ENCODE measurements around the gene LLGL1.

LLGL1 gene

GRCh38 chr17:18187226-18187625 is 38.2 kb upstream of the LLGL1 start:
- Mint-ChIP-seq H3K27ac (peak overlapping the region; percentile 98), H3K9me3 (no peaks in the 10 kb centered on the region), H3K36me3 (peaks cover 100% of the 10 kb centered on the region), H3K4me1 (peaks cover 64% of the 10 kb centered on the region), H3K4me3 (peak overlapping the region; percentile 76)
- ATAC-seq (no peak), DNase-seq (ENCODE audit: low spot score in 2 of 2) (no peak)

- Mint-ChIP-seq H3K36me3 (peaks cover 100% of the 10 kb centered on the region), H3K4me3 (peak overlapping the region; percentile 76), H3K4me1 (peaks cover 56% of the 10 kb centered on the region), H3K9me3 (no peaks in the 10 kb centered on the region), H3K27ac (peak overlapping the region; percentile 83)
- DNase-seq (ENCODE audit: low spot score in 2 of 2) (peak; percentile 24 to 67), ATAC-seq (peak; percentile 57)
These were observed 37.3 kb upstream of the LLGL1 start for GRCh38 chr17:18187821-18188761.

- H3K9me3 Mint-ChIP-seq: no peaks in the 10 kb centered on the region
- H3K27ac Mint-ChIP-seq: peak overlapping the region; percentile 54
- H3K4me3 Mint-ChIP-seq: peak overlapping the region; percentile 76
- peaks cover 75% of the 10 kb centered on the region for H3K4me1 Mint-ChIP-seq
- DNase-seq (ENCODE audit: low spot score in 2 of 2): no peak
- H3K36me3 Mint-ChIP-seq: peaks cover 100% of the 10 kb centered on the region
- ATAC-seq: no peak
These were observed 34.7 kb upstream of the LLGL1 start for GRCh38 chr17:18190628-18191235.

DNA sequence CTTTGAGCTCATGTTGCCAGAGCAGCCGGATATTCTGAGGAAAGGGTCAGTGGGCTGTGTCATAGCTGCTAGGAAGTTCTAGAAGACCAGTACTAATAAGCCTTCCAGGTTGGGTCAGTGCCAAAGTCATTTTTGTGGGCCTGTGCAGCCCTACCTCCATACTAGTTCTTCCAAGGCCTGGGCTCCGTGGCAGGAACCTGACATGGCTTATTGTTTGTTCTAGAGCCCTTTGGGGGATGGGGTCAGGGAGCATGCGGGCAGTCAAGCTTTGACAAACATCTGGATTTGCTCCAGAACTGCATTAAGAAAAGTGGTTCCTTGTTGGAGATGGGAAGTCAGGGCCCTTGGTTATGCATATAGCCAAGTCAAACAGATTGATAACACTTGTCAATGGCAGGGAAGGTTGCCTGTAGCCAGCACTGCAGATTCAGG is 34.2 kb upstream of the LLGL1 start:
- peak overlapping the region; percentile 76 for H3K4me3 Mint-ChIP-seq
- H3K4me1 Mint-ChIP-seq: peaks cover 69% of the 10 kb centered on the region
- DNase-seq (ENCODE audit: low spot score in 2 of 2): no peak
- H3K9me3 Mint-ChIP-seq: no peaks in the 10 kb centered on the region
- no peak for ATAC-seq
- H3K36me3 Mint-ChIP-seq: peaks cover 100% of the 10 kb centered on the region
- H3K27ac Mint-ChIP-seq: peak overlapping the region; percentile 54

- Mint-ChIP-seq H3K27ac (no peak overlapping the region), H3K36me3 (peaks cover 100% of the 10 kb centered on the region), H3K4me3 (peak overlapping the region; percentile 76), H3K4me1 (peaks cover 66% of the 10 kb centered on the region), H3K9me3 (no peaks in the 10 kb centered on the region)
- no peak for DNase-seq (ENCODE audit: low spot score in 2 of 2)
- ATAC-seq: no peak
These were observed 33.5 kb upstream of the LLGL1 start for GRCh38 chr17:18191967-18192366.

- Mint-ChIP-seq H3K36me3 (peaks cover 100% of the 10 kb centered on the region), H3K27ac (no peak overlapping the region), H3K9me3 (no peaks in the 10 kb centered on the region), H3K4me1 (peaks cover 70% of the 10 kb centered on the region), H3K4me3 (no peak overlapping the region)
- ATAC-seq: no peak
- no peak for DNase-seq (ENCODE audit: low spot score in 2 of 2)
These were observed 31.0 kb upstream of the LLGL1 start for GRCh38 chr17:18194394-18194793.

DNA sequence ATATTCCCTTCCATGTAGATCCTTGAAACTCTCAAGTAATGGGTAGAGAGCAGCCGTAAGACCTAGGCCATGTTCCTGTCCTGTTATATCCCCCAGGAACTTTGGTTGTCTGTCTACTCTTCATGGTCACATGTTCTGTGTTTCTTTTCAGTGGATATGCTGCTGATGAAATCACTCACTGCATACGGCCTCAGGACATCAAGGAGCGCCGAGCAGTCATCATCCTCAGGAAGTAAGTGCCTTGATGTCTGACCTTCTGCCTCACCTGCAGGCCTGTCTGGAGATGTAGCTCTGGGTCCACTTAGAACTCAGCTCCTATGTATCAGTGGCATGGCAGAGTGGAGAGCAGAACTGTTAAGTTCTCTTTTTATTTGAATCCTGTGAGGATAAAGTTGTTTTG is 30.6 kb upstream of the LLGL1 start:
- Mint-ChIP-seq H3K36me3 (peaks cover 100% of the 10 kb centered on the region), H3K27ac (no peak overlapping the region), H3K4me3 (no peak overlapping the region), H3K9me3 (no peaks in the 10 kb centered on the region), H3K4me1 (peaks cover 70% of the 10 kb centered on the region)
- DNase-seq (ENCODE audit: low spot score in 2 of 2): no peak
- no peak for ATAC-seq

DNA sequence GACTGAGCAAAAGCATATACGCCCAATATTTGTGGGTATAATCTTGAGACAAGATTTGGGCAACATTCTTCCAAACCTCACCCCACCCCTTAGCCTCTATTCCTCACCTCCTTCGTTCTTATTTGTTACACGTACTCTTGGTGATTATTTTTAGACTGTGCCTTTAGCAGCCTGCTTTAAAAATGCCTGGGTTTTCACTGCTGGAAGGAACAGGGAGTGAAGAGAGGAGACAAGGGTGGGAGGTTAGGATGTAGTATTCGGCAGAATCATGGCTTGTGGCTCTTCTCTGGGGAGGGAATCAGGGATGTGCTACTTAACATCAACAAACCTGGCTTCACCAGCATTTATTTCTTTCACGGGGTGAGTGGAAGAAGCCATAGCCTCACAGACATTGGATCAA is 30.2 kb upstream of the LLGL1 start:
- DNase-seq (ENCODE audit: low spot score in 2 of 2): no peak
- H3K27ac Mint-ChIP-seq: peak overlapping the region; percentile 54
- no peaks in the 10 kb centered on the region for H3K9me3 Mint-ChIP-seq
- ATAC-seq: no peak
- peaks cover 100% of the 10 kb centered on the region for H3K36me3 Mint-ChIP-seq
- no peak overlapping the region for H3K4me3 Mint-ChIP-seq
- H3K4me1 Mint-ChIP-seq: peaks cover 70% of the 10 kb centered on the region

DNA sequence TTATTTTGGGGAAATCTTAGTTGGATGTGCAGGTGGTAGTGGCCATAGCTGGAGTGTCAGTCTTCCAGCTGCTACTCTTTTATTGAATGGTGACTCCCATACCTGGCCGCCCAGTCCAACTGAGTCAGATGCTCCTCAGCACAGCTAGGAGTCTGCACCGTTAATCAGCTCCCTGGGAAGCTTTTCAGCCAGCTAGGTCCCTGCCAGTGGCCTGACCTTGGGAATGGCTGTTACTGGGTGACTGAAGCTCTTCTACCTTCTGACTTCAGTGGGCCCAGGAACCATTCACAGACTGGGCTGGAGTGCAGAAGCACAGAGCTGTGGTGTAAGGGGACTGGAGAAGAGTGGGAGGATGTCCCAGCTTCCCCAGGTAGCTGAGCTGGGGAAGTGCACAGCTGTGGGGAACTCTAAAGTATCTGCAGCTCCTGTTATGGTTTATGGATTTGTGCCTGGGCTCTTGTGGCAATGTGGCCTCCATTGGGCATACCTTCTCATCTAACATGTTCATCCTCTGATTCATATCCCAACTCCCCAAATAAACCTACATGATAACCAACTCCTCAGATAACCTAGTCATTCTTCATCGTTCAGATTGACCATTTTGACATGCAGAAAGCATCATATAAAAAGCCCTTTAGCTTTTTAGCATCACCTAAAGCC is 27.8 kb upstream of the LLGL1 start:
- H3K27ac Mint-ChIP-seq: peak overlapping the region; percentile 83
- ATAC-seq (no peak), DNase-seq (ENCODE audit: low spot score in 2 of 2) (no peak)
- peaks cover 70% of the 10 kb centered on the region for H3K4me1 Mint-ChIP-seq
- no peaks in the 10 kb centered on the region for H3K9me3 Mint-ChIP-seq
- H3K36me3 Mint-ChIP-seq: peaks cover 100% of the 10 kb centered on the region
- H3K4me3 Mint-ChIP-seq: no peak overlapping the region

DNA sequence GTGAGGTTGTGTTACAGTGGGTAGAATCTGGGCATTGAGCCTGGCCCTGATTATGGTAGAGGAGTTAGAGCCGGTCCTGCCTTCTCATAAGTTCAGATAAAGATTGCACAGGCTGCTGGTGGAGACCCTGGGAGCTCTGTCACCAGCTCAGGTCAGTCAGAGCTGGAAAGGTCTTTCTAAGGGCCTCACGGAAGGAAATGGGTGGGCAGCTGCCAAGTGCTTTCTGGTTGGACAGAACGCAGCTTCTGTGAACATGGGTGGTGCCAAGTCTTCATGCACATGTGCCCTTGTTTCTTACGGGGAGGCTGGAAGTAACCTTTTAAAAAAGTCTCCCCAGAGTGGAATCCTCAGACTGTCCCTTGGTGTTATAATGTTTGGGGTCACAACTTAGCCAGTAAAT is 26.9 kb upstream of the LLGL1 start:
- DNase-seq (ENCODE audit: low spot score in 2 of 2) (no peak), ATAC-seq (no peak)
- H3K27ac Mint-ChIP-seq: peak overlapping the region; percentile 83
- no peaks in the 10 kb centered on the region for H3K9me3 Mint-ChIP-seq
- H3K4me1 Mint-ChIP-seq: peaks cover 73% of the 10 kb centered on the region
- H3K4me3 Mint-ChIP-seq: no peak overlapping the region
- peaks cover 99% of the 10 kb centered on the region for H3K36me3 Mint-ChIP-seq

GRCh38 chr17:18201108-18201507 is 24.3 kb upstream of the LLGL1 start:
- H3K4me3 Mint-ChIP-seq: no peak overlapping the region
- peaks cover 63% of the 10 kb centered on the region for H3K4me1 Mint-ChIP-seq
- no peak overlapping the region for H3K27ac Mint-ChIP-seq
- ATAC-seq (no peak), DNase-seq (ENCODE audit: low spot score in 2 of 2) (no peak)
- H3K9me3 Mint-ChIP-seq: no peaks in the 10 kb centered on the region
- peaks cover 99% of the 10 kb centered on the region for H3K36me3 Mint-ChIP-seq

DNA sequence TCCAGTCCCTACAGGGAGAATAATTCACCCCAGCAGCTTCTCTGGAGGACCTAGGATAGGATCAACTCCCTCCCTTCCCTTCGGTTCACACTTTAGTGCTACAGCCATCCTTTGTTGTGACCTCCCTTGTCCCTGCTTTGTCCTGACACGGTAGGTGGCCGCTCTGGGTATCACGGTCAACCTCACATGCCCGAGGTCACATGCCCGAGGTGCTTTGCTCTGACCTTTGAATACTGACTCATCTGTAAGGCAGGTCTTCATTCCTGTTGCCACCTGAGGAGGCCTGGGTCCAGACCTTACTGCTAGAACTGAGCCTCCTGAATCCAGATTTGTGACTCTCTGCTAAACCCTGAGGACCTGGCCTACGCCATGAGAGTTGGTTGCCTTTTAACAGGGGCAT is 22.1 kb upstream of the LLGL1 start:
- ATAC-seq (no peak), DNase-seq (ENCODE audit: low spot score in 2 of 2) (no peak)
- H3K27ac Mint-ChIP-seq: no peak overlapping the region
- peaks cover 49% of the 10 kb centered on the region for H3K4me1 Mint-ChIP-seq
- H3K9me3 Mint-ChIP-seq: no peaks in the 10 kb centered on the region
- no peak overlapping the region for H3K4me3 Mint-ChIP-seq
- H3K36me3 Mint-ChIP-seq: peaks cover 99% of the 10 kb centered on the region

- Mint-ChIP-seq H3K27ac (no peak overlapping the region), H3K36me3 (peaks cover 99% of the 10 kb centered on the region), H3K4me1 (peaks cover 26% of the 10 kb centered on the region), H3K4me3 (no peak overlapping the region), H3K9me3 (no peaks in the 10 kb centered on the region)
- DNase-seq (ENCODE audit: low spot score in 2 of 2) (no peak), ATAC-seq (no peak)
These were observed 19.6 kb upstream of the LLGL1 start for GRCh38 chr17:18205861-18206260.

DNA sequence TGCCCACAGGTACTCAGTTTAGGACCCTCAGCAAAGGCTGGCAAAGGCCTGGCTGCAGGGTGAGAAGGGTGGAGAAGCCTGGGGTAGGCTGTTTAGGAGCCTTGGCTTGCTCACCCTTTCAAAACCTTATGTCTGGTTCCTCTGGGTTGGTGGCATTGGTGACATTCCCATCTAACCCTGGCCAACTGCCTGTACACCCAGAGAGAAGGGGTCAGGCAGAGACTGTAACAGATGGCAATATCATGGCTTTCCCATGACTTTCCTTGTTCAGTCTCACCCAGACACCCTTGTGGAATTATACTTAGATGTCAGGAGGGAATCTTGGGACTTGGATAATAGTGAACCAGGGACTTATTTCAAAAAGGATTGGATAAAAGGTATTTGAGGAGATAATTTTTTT is 18.5 kb upstream of the LLGL1 start:
- no peak for ATAC-seq
- H3K9me3 Mint-ChIP-seq: no peaks in the 10 kb centered on the region
- no peak overlapping the region for H3K4me3 Mint-ChIP-seq
- no peak overlapping the region for H3K27ac Mint-ChIP-seq
- DNase-seq (ENCODE audit: low spot score in 2 of 2): no peak
- peaks cover 16% of the 10 kb centered on the region for H3K4me1 Mint-ChIP-seq
- peaks cover 99% of the 10 kb centered on the region for H3K36me3 Mint-ChIP-seq

DNA sequence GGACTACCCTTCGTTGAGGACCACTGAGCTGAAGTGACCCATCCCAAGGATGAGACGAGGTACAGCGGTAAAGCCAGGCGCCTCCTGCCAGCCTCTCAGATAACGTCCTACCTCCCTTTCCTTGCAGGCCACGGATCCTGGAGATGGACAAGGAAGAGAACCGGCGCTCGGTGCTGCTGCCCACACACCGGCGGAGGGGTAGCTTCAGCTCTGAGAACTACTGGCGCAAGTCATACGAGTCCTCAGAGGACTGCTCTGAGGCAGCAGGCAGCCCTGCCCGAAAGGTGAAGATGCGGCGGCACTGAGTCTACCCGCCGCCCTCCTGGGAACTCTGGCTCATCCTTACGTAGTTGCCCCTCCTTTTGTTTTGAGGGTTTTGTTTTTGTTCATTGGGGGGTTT is 17.3 kb upstream of the LLGL1 start:
- peaks cover 16% of the 10 kb centered on the region for H3K4me1 Mint-ChIP-seq
- DNase-seq (ENCODE audit: low spot score in 2 of 2) (no peak), ATAC-seq (no peak)
- peak overlapping the region; percentile 32 for H3K27ac Mint-ChIP-seq
- H3K4me3 Mint-ChIP-seq: no peak overlapping the region
- no peaks in the 10 kb centered on the region for H3K9me3 Mint-ChIP-seq
- H3K36me3 Mint-ChIP-seq: peaks cover 97% of the 10 kb centered on the region

Data from stimulated activated effector memory CD8-positive, alpha-beta T cell treated with anti-CD3 and anti-CD28 coated beads, Interleukin-12 subunit alpha, Interleukin-12 subunit beta, amount 100 ng/mL, for 72 hours (primary cell).